ENCODE results near the gene INHA.
A peak's percentile ranks its signal among the peaks of the same experiment; 100 is the strongest.

INHA gene

GRCh38 chr2:219545295-219545942 is 26.7 kb upstream of the INHA start:
- Histone ChIP-seq H3K36me3 (ENCODE audit: insufficient read depth, low read length) (peaks cover 12% of the 10 kb centered on the region), H3K27ac (ENCODE audit: low read length) (no peak overlapping the region)

GRCh38 chr2:219545943-219546352 is 26.2 kb upstream of the INHA start:
- Histone ChIP-seq H2AFZ (ENCODE audit: low read depth, low read length) (no peak overlapping the region), H3K79me2 (ENCODE audit: insufficient read depth, low read length) (no peaks in the 10 kb centered on the region), H3K9ac (ENCODE audit: low read depth, low read length) (no peak overlapping the region), H3K36me3 (ENCODE audit: insufficient read depth, low read length) (peaks cover 7% of the 10 kb centered on the region), H3K27me3 (ENCODE audit: insufficient read depth, low read length, poor library complexity) (no peaks in the 10 kb centered on the region), H3K4me3 (ENCODE audit: low read depth in 1 of 2, low read length in 2 of 2) (no peak overlapping the region), H3K4me1 (ENCODE audit: insufficient read depth, low read length) (peaks cover 33% of the 10 kb centered on the region), H4K20me1 (ENCODE audit: insufficient read depth, low read length) (peaks cover 15% of the 10 kb centered on the region), H3K4me2 (ENCODE audit: insufficient read depth, low read length) (no peak overlapping the region), H3K27ac (ENCODE audit: low read length) (no peak overlapping the region), H3K9me3 (ENCODE audit: insufficient read depth, low read length, severe bottlenecking) (no peaks in the 10 kb centered on the region)
- TF ChIP-seq EZH2 (IDR thresholded peaks at IDR 0.05; ENCODE audit: borderline replicate concordance, low read depth, low read length, severe bottlenecking) = no peak
- TF ChIP-seq, protein P1, sequence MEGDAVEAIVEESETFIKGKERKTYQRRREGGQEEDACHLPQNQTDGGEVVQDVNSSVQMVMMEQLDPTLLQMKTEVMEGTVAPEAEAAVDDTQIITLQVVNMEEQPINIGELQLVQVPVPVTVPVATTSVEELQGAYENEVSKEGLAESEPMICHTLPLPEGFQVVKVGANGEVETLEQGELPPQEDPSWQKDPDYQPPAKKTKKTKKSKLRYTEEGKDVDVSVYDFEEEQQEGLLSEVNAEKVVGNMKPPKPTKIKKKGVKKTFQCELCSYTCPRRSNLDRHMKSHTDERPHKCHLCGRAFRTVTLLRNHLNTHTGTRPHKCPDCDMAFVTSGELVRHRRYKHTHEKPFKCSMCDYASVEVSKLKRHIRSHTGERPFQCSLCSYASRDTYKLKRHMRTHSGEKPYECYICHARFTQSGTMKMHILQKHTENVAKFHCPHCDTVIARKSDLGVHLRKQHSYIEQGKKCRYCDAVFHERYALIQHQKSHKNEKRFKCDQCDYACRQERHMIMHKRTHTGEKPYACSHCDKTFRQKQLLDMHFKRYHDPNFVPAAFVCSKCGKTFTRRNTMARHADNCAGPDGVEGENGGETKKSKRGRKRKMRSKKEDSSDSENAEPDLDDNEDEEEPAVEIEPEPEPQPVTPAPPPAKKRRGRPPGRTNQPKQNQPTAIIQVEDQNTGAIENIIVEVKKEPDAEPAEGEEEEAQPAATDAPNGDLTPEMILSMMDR (IDR thresholded peaks at IDR 0.05; ENCODE audit: borderline replicate concordance, extremely low read depth, low read length, poor library complexity, severe bottlenecking) = no peak
- no peak for ATAC-seq (ENCODE audit: insufficient read depth, low read depth)
- no peak for DNase-seq

More at GRCh38 chr2:219545295-219545942, 26.7 kb upstream of the INHA start:
- no peaks in the 10 kb centered on the region for H3K9me3 ChIP-seq (ENCODE audit: insufficient read depth, low read length, severe bottlenecking)
- no peaks in the 10 kb centered on the region for H3K79me2 ChIP-seq (ENCODE audit: insufficient read depth, low read length)
- TF ChIP-seq, protein P1 (IDR thresholded peaks at IDR 0.05; ENCODE audit: borderline replicate concordance, extremely low read depth, low read length, poor library complexity, severe bottlenecking) = no peak
- no peak for TF ChIP-seq EZH2 (IDR thresholded peaks at IDR 0.05; ENCODE audit: borderline replicate concordance, low read depth, low read length, severe bottlenecking)
- H3K9ac ChIP-seq (ENCODE audit: low read depth, low read length) = no peak overlapping the region
- H2AFZ ChIP-seq (ENCODE audit: low read depth, low read length) = no peak overlapping the region
- H3K4me1 ChIP-seq (ENCODE audit: insufficient read depth, low read length) = peaks cover 33% of the 10 kb centered on the region
- ATAC-seq (ENCODE audit: insufficient read depth, low read depth) (no peak), DNase-seq (no peak)
- peaks cover 17% of the 10 kb centered on the region for H4K20me1 ChIP-seq (ENCODE audit: insufficient read depth, low read length)
- no peak overlapping the region for H3K4me3 ChIP-seq (ENCODE audit: low read depth in 1 of 2, low read length in 2 of 2)
- H3K4me2 ChIP-seq (ENCODE audit: insufficient read depth, low read length) = peak overlapping the region; percentile 88; the same call in 1 of the 2 replicates
- H3K27me3 ChIP-seq (ENCODE audit: insufficient read depth, low read length, poor library complexity) = no peaks in the 10 kb centered on the region

DNA sequence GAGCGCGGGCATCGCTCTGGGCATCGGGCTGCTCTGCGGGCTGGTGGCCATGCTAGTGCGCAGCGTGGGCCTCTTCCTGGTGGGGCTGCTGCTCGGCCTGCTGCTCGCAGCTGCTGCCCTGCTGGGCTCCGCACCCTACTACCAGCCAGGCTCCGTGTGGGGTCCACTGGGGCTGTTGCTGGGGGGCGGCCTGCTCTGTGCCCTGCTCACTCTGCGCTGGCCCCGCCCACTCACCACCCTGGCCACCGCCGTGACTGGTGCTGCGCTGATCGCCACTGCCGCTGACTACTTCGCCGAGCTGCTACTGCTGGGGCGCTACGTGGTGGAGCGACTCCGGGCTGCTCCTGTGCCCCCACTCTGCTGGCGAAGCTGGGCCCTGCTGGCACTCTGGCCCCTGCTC is 24.5 kb upstream of the INHA start:
- H3K4me3 ChIP-seq (ENCODE audit: low read depth in 1 of 2, low read length in 2 of 2) = no peak overlapping the region
- TF ChIP-seq, protein P1 (IDR thresholded peaks at IDR 0.05; ENCODE audit: borderline replicate concordance, extremely low read depth, low read length, poor library complexity, severe bottlenecking) = no peak
- TF ChIP-seq EZH2 (IDR thresholded peaks at IDR 0.05; ENCODE audit: borderline replicate concordance, low read depth, low read length, severe bottlenecking) = no peak
- no peaks in the 10 kb centered on the region for H3K9me3 ChIP-seq (ENCODE audit: insufficient read depth, low read length, severe bottlenecking)
- H3K9ac ChIP-seq (ENCODE audit: low read depth, low read length) = no peak overlapping the region
- H2AFZ ChIP-seq (ENCODE audit: low read depth, low read length) = no peak overlapping the region
- H3K79me2 ChIP-seq (ENCODE audit: insufficient read depth, low read length) = no peaks in the 10 kb centered on the region
- ATAC-seq (ENCODE audit: insufficient read depth, low read depth) (no peak), DNase-seq (no peak)
- H3K27ac ChIP-seq (ENCODE audit: low read length) = no peak overlapping the region
- no peaks in the 10 kb centered on the region for H3K27me3 ChIP-seq (ENCODE audit: insufficient read depth, low read length, poor library complexity)
- H3K4me1 ChIP-seq (ENCODE audit: insufficient read depth, low read length) = peaks cover 17% of the 10 kb centered on the region
- H4K20me1 ChIP-seq (ENCODE audit: insufficient read depth, low read length) = peaks cover 2% of the 10 kb centered on the region; the same call in 1 of the 2 replicates
- no peaks in the 10 kb centered on the region for H3K36me3 ChIP-seq (ENCODE audit: insufficient read depth, low read length)
- H3K4me2 ChIP-seq (ENCODE audit: insufficient read depth, low read length) = no peak overlapping the region

All from DND-41 (cell line).